IPS DF 4.7 (cell line): ENCODE measurements around the gene ZBTB7C.

Experiments
- DNase-seq: peaks from one replicate; pipeline ENCODE4 v3.0.0-alpha.2; 2013; ENCODE audit warnings: low spot score; ENCODE audit errors: extremely low read depth

The ZBTB7C gene

DNA sequence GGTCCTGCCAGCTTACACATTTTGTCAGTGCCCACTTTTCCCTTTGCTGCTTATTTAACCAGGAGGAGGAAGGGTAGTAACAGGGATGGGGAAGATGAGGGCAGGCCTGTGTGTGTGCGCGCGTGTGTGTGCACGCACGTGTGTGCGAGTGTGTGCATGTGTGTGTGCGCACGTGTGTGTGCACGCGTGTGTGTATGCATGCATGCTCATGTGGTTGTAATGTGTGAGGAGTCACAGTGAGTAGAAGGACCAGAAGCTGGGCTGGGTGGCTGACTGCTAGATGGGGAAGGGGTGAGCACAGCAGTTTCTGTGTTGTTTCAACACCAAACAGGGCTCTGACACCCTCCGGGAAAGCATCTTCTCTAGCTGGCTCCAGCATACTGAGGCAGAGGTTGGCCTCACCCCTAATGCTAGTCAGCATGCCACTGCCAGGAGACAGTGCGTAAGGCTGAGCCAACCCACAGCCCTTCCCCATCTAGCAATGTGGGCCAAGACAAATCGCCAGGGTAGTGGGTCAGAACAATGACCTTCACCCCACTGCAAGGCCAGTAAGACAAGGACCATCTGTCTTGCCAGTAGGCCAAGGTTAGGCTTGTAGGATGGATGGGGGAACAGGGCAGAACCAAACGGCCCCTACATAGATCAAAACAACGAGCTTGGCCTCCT is 260.0 kb downstream of the ZBTB7C start:
- DNase-seq, result no peak

- DNase-seq, result no peak
Measured at GRCh38 chr18:48142994-48143393, 266.2 kb downstream of the ZBTB7C start.

- DNase-seq, result no peak
Measured at GRCh38 chr18:48142353-48142752, 266.8 kb downstream of the ZBTB7C start.

GRCh38 chr18:48140731-48141130 is 268.5 kb downstream of the ZBTB7C start:
- no peak for DNase-seq

- no peak for DNase-seq
Measured at GRCh38 chr18:48139431-48140347, 269.5 kb downstream of the ZBTB7C start.

GRCh38 chr18:48138660-48139430 is 270.3 kb downstream of the ZBTB7C start:
- DNase-seq, result no peak

DNA sequence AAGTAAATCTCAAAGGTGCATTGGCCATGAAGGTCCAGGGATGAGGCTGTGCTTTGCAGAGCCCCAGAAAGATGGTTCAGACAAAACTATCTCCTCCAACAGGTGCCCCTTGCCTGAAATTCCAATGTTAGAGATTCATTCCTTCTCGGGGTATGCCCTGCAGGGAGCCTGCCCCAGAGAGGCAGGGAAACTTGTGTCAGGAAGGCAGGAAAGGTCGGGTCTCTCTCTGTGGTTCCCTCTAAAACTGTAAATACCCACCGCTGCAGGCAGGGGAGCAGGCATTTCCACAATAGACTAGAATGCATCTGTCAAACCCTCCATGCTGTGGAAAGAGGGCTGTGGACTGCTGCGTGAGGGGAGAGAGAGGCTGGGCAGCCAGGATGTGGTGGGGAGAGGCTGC is 271.0 kb downstream of the ZBTB7C start:
- DNase-seq, result no peak

GRCh38 chr18:48137374-48138081 is 271.7 kb downstream of the ZBTB7C start:
- no peak for DNase-seq

- no peak for DNase-seq
Measured at GRCh38 chr18:48136827-48137373, 272.3 kb downstream of the ZBTB7C start.

- no peak for DNase-seq
Measured at GRCh38 chr18:48136051-48136826, 272.9 kb downstream of the ZBTB7C start.

DNA sequence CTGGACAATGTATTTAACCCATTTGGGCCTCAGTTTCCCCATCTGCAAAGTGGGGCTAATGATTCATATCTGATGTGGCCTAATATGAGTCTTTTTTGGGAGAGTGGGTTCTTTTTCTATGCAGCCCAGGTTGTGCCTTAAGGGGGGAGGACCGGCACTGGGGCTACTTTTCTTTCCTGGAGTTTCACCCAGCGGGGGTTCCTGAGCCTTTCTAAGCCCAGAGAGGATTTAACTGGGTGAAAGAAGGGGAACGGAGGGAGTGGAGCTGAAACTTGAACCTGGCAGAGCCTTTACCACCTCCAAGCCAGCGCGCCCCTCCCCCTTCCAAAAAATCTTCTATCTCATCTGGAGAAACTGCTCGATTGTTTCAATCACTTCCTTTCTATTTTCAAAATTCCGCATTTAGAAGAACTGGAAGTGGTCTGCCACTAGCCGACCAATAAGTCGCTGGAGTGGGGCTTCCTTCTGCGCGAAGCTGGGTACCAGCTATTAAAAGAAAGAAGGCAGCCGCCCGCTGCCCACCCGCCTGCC is 273.7 kb downstream of the ZBTB7C start:
- no peak for DNase-seq

DNA sequence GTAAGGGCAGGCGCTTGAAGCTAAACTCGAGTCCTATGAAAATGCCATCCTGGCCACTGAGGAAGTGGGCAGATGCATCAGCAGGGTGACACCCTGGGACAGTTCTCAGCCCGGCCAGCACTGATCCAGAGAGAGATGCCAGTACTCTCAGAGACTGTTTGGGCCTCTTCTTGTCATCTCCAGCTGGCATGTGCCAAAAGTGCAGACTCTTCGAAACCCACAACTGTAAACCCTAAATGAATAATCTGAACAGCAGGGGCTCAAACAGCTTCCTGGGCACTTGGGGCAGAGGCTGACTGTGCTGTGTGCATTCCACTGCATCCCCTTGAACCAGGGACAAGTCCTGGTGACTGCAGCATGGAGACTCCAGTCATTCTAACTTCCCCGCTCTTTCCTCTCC is 274.6 kb downstream of the ZBTB7C start:
- DNase-seq, result no peak

- DNase-seq, result no peak
Measured at GRCh38 chr18:48133671-48134251, 275.4 kb downstream of the ZBTB7C start.

- no peak for DNase-seq
Measured at GRCh38 chr18:48132797-48133655, 276.2 kb downstream of the ZBTB7C start.

DNA sequence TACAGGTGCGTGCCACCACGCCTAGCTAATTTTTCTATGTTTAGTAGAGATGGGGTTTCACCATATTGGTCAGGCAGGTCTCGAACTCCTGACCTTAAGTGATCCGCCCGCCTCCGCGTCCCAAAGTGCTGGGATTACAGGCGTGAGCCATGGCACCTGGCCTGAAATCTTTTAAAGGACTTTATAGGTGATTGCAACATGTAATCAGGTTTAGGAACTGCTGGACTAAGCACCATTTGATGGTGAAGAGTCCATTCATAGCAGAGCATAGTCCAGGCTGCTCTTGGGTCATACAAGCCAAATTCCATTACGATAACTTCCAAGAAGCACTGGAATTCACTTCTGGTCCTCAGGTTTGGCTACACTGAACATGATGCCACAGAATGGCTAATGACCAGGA is 278.1 kb downstream of the ZBTB7C start:
- DNase-seq, result no peak

DNA sequence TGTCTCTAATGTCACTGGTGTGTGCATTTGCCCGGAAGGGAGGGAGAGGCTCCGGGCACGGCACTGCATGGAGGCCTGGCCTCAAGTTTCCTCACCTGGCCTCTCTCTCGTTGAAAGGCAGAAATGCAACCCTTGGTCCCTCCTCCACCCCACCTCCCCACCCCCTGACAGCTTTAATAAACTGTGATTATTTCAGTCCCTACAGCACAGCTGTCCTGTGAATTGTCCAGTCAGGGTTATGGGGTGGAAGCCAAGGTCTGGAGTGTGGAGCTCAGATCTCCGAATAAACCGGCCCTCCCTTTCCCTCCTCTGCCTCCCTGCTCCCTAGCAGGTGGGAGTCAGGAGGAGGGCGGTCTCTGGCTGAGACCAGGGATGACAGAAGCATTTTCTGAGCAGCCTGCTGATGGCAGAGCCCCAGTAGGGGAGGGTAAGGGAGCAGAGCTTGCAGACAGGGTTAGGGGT is 279.5 kb downstream of the ZBTB7C start:
- no peak for DNase-seq

GRCh38 chr18:48127606-48128005 is 281.6 kb downstream of the ZBTB7C start:
- DNase-seq, result no peak

DNA sequence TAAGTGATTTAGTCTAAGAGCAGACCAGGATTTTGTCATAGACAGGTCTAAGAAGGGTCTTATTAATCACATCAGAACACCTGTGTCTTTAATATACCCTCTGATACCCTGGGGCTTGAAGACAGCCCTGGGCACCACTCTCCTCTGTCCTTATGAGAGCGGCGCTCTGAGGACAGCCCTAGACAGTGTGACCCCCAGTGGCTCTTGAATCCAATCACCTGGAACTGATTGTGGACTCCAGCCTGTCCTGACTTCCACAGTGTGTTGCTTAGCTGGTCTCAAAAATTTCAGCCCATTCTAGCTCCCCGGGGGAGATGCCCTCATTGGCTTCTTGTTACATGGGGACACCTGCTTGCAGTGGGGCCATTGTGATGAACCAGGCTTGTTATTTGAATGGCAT is 282.9 kb downstream of the ZBTB7C start:
- DNase-seq, result no peak

GRCh38 chr18:48125724-48126123 is 283.5 kb downstream of the ZBTB7C start:
- DNase-seq, result no peak
